Fibroblast of pulmonary artery (primary cell): ENCODE results near the gene SPDYE4.

Source experiments
- DNase-seq: peaks from one replicate; pipeline ENCODE4 v3.0.0-alpha.2; 2010; ENCODE audit warnings: low read depth
- H3K4me3 ChIP-seq: replicated peaks from 2 replicates; pipeline ENCODE4 v1.5.1; 2011; ENCODE audit warnings: low read depth, mild to moderate bottlenecking, control low read depth, low read length, moderate library complexity
- CTCF ChIP-seq: IDR thresholded peaks from 2 replicates; pipeline ENCODE4 v1.5.1; 2011; ENCODE audit warnings: mild to moderate bottlenecking, control low read depth, low read length, inconsistent platforms; ENCODE audit errors: missing control alignments

SPDYE4 gene

DNA sequence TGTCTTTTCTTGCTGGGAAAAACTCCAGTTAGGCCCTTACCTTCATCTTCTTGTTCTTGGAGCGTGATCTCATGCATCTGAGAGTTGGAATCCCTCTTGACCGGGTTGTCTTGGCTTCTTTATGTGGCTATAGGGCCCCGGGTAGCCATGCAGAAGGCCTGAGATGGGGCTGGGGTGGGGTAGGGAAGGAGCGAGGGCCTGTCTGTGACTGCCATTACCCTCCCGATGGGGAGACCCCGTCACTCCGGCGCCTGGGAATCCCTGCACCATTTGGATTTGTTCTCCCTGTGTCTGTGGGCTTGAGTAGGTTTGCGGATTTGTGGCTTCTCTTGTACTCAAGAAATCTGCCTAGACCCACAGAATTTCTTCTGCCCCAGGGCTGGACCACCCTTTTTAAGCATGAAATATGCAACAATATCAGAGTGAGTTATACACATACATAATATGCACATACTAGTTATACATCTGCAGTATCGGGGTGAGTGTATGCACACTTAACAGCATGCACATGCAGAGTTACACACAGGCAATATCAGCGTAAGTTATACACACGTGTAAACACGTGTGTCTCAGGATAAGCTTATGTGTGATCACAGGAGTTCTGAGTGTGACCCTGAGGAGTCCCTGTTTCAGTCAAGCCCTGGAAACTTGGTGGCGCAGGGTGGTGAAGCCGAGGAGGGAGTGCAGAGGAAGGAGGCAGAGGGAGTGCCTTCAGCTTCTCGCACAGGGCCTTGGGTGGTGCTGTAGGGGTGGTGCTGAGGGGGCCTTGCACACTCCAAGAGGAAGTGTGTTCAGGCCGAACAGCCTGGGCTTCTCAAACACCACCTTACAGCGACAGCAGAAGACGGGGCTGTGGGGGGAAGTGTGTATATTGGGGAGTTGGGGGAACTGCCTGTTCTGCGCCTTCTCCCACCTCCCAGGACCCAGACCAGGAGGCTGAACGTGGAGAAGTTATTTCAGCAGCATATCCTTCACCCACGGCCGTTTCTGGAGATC lies 32.2 kb downstream of the SPDYE4 start:
- no peak overlapping the region for H3K4me3 ChIP-seq
- no peak for DNase-seq
- no peak for TF ChIP-seq CTCF

GRCh38 chr17:8724451-8724850 lies 33.9 kb downstream of the SPDYE4 start:
- no peak for TF ChIP-seq CTCF
- DNase-seq = no peak
- no peak overlapping the region for H3K4me3 ChIP-seq

DNA sequence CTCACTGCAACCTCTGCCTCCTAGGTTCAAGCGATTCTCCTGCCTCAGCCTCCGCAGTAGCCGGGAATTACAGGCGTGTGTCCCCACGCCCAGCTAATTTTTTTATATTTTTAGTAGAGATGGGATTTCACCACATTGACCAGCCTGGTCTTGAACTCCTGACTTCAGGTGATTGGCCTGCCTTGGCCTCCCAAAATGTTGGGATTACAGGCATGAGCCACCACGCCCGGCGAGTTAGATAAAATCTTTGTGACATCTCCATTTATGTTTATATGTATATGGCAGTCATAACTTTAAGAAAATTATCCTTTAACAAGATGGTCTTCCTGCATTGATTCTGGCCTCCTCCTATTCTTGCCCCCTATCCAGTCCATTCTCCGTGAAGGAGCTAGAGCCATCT lies 37.8 kb downstream of the SPDYE4 start:
- TF ChIP-seq CTCF = no peak
- H3K4me3 ChIP-seq = no peak overlapping the region
- no peak for DNase-seq

DNA sequence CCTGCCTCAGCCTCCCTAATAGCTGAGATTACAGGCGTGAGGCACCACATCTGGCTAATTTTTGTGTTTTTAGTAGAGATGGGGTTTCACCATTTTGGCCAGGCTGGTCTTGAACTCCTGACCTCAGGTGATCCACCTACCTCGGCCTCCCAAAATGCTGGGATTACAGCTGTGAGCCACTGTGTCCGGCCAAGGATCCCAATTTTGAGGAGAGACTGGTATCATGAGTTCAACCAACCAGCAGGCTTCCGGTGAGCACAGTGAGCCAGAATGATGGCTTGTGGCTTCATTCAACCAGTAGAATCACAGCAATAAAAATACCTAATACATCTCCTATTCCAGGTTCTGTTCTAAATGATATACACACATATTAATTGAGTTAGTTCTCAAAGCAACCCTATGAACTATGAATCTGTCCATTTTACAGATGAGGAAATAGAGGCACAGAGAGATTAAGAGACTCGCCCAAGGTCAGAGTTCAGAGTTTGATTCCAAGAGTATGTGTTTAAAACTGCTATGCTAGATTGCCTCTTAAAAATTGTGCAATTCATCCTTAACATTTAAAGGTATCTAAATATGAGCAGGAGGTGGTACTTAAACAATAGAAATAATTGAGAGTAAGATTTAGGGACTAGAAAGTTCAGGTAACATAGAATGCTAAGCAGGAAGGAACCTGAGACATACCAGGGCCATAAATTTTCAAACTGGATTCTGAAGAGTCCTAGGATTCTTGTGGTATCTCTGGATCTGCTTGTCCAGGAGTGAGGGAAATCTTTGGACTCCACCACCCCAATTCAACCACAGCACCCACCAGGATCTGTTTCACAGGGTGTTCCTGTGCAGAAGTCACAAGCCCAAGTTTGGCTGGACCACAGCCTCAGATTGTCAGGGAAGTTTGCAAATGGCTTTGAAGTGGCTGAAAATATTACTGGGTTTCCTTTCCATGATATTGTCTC lies 38.8 kb downstream of the SPDYE4 start:
- H3K4me3 ChIP-seq = no peak overlapping the region
- TF ChIP-seq CTCF = no peak
- no peak for DNase-seq

GRCh38 chr17:8718001-8718563 lies 40.3 kb downstream of the SPDYE4 start:
- no peak overlapping the region for H3K4me3 ChIP-seq
- no peak for TF ChIP-seq CTCF
- no peak for DNase-seq

DNA sequence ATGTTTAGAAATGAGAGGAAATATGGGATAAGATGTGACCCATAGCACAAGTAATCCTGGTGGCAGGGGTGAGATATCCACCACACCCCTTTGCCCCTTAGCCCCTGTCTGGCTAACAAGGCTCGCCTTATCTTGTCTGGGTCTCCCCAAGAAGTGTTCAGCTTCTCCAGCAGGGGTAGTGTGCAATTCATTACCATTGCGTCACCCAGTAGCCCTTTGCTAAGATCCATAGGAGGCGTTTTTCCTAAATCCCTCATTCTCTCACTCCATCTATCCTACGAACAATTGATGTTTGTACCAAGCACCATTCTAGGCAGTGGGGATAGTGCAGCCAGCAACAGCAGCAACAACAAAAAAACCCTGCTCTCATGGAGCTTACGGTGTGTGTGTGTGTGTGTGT lies 44.5 kb downstream of the SPDYE4 start:
- no peak overlapping the region for H3K4me3 ChIP-seq
- no peak for DNase-seq
- TF ChIP-seq CTCF = no peak
